Measurements from ENCODE around the gene USP24.

DNA sequence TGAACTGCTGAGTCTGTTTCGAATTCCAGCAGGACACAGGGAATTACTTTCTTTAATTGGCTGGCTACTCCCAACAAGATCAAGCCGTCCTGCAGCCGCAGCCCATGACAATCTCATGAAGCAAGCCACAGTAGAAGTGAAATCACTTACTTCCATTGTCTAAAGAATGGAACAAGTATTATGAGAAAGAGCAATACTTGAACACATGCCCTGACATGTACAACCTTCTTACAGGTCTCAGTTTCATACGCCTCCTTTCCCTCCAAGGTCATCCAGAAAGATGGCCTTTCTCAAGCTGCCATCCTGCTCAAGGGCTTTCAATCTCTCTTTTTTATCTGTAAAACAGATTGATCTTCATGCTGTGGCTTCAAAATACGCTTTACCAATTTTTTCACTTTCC, 90.7 kb downstream of the USP24 start:
- TF ChIP-seq, protein P1, sequence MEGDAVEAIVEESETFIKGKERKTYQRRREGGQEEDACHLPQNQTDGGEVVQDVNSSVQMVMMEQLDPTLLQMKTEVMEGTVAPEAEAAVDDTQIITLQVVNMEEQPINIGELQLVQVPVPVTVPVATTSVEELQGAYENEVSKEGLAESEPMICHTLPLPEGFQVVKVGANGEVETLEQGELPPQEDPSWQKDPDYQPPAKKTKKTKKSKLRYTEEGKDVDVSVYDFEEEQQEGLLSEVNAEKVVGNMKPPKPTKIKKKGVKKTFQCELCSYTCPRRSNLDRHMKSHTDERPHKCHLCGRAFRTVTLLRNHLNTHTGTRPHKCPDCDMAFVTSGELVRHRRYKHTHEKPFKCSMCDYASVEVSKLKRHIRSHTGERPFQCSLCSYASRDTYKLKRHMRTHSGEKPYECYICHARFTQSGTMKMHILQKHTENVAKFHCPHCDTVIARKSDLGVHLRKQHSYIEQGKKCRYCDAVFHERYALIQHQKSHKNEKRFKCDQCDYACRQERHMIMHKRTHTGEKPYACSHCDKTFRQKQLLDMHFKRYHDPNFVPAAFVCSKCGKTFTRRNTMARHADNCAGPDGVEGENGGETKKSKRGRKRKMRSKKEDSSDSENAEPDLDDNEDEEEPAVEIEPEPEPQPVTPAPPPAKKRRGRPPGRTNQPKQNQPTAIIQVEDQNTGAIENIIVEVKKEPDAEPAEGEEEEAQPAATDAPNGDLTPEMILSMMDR (IDR thresholded peaks at IDR 0.05): no peak
- TF ChIP-seq EZH2 (IDR thresholded peaks at IDR 0.05; ENCODE audit: borderline replicate concordance, insufficient read depth, low read depth, low read length, poor library complexity, severe bottlenecking): no peak

All from B cell (primary cell).